Measurements from ENCODE around the gene IGDCC3.
A peak's percentile ranks its signal among the peaks of the same experiment; 100 is the strongest.

Gene IGDCC3

GRCh38 chr15:65386376-65386775, 8.6 kb upstream of the IGDCC3 start:
- no peak for DNase-seq

GRCh38 chr15:65385870-65386258, 8.1 kb upstream of the IGDCC3 start:
- DNase-seq, result no peak

GRCh38 chr15:65384895-65385869, 7.4 kb upstream of the IGDCC3 start:
- peak; percentile 85 to 91 for DNase-seq

GRCh38 chr15:65384505-65384894, 6.7 kb upstream of the IGDCC3 start:
- DNase-seq, result no peak

GRCh38 chr15:65383991-65384390, 6.2 kb upstream of the IGDCC3 start:
- DNase-seq, result no peak

GRCh38 chr15:65383456-65383855, 5.7 kb upstream of the IGDCC3 start:
- DNase-seq, result no peak

- DNase-seq, result no peak
These were observed 5.1 kb upstream of the IGDCC3 start for GRCh38 chr15:65382921-65383320.

GRCh38 chr15:65382146-65382491, 4.3 kb upstream of the IGDCC3 start:
- DNase-seq, result no peak

- no peak for DNase-seq
These were observed 3.8 kb upstream of the IGDCC3 start for GRCh38 chr15:65381445-65382145.

- DNase-seq, result no peak
These were observed 2.2 kb upstream of the IGDCC3 start for GRCh38 chr15:65379986-65380385.

- DNase-seq, result peak in 1 of 2 donors; percentile 23
These were observed 462 bp downstream of the IGDCC3 start for GRCh38 chr15:65377105-65377975.

GRCh38 chr15:65376767-65377104, 1.1 kb downstream of the IGDCC3 start:
- DNase-seq, result peak in 1 of 2 donors; percentile 29

- DNase-seq, result no peak
These were observed 1.8 kb downstream of the IGDCC3 start for GRCh38 chr15:65375871-65376607.

- DNase-seq, result no peak
These were observed 2.9 kb downstream of the IGDCC3 start for GRCh38 chr15:65374821-65375401.

GRCh38 chr15:65374334-65374733, 3.5 kb downstream of the IGDCC3 start:
- DNase-seq, result no peak

- no peak for DNase-seq
These were observed 4.6 kb downstream of the IGDCC3 start for GRCh38 chr15:65373163-65373651.

GRCh38 chr15:65372787-65373067, 5.1 kb downstream of the IGDCC3 start:
- no peak for DNase-seq

GRCh38 chr15:65371976-65372786, 5.6 kb downstream of the IGDCC3 start:
- DNase-seq, result no peak

GRCh38 chr15:65370885-65371284, 6.9 kb downstream of the IGDCC3 start:
- DNase-seq, result no peak

- no peak for DNase-seq
These were observed 8.2 kb downstream of the IGDCC3 start for GRCh38 chr15:65369651-65370050.

- no peak for DNase-seq
These were observed 8.6 kb downstream of the IGDCC3 start for GRCh38 chr15:65369212-65369547.
